Measurements from ENCODE around the gene FBXL7. TPM values are rescaled to one million over a fixed set of nuclear protein-coding genes. Genes with fewer than 3 reads are reported as not detected.

The FBXL7 gene
- total and polyA plus RNA-seq, 4 donors = 1.9 to 15.5 (median 6.6) TPM

DNA sequence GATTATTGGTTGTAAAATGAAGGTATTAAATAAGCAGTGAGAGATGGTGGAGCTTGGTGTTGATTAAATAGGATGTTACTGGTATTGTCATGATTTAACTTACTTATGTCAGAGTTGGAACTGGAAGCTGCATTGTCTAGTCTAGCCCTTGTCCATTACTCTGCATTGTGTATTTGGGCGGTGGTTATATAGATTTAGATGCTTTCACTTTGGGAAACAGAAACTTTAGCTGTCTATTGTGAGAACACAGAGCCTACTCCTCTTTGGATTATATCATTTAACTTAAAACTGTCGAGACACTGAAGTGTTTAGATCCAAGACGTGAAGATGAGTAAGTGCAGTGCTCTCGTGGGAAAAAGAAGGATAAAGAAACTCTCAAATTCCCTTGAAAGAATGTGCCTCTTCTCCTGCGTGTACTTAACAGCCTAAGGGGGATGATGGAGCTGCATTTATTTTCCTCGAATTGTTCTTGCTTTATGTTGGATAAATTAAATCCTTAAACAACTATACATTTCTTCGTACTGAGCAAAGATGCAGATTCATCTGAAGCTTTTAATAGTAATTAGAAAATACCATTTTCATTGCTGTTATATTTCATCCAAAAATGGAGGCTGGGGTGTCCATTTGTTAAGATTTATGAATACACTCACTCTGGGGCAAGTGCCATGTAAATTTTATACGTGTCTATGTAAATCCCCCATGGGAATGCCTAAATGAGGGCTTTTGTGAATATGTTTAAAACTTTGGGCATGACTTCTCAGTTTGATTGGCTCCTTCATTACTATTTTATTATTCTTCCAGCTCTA is 21.6 kb downstream of the FBXL7 start:
- TF ChIP-seq, protein P1, sequence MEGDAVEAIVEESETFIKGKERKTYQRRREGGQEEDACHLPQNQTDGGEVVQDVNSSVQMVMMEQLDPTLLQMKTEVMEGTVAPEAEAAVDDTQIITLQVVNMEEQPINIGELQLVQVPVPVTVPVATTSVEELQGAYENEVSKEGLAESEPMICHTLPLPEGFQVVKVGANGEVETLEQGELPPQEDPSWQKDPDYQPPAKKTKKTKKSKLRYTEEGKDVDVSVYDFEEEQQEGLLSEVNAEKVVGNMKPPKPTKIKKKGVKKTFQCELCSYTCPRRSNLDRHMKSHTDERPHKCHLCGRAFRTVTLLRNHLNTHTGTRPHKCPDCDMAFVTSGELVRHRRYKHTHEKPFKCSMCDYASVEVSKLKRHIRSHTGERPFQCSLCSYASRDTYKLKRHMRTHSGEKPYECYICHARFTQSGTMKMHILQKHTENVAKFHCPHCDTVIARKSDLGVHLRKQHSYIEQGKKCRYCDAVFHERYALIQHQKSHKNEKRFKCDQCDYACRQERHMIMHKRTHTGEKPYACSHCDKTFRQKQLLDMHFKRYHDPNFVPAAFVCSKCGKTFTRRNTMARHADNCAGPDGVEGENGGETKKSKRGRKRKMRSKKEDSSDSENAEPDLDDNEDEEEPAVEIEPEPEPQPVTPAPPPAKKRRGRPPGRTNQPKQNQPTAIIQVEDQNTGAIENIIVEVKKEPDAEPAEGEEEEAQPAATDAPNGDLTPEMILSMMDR (IDR thresholded peaks at IDR 0.05; ENCODE audit: control extremely low read depth, extremely low read depth) = no peak
- Histone ChIP-seq H3K9me3 (ENCODE audit: control insufficient read depth in 4 of 4, insufficient read depth in 3 of 4, low read length in 3 of 4) (no peaks in the 10 kb centered on the region), H3K9ac (ENCODE audit: insufficient read depth in 1 of 2, low read length in 2 of 2) (no peak overlapping the region), H3K4me3 (no peak overlapping the region), H3K27ac (ENCODE audit: low read depth in 1 of 2, low read length in 1 of 2) (no peak overlapping the region), H3K4me1 (ENCODE audit: control insufficient read depth in 5 of 5, insufficient read depth in 5 of 5, low read length in 5 of 5) (peaks cover 6 to 18% (median 13%) of the 10 kb centered on the region in 5 donors), H3K27me3 (ENCODE audit: control insufficient read depth in 3 of 3, insufficient read depth in 3 of 3, low read length in 2 of 3) (no peaks in the 10 kb centered on the region), H3K36me3 (ENCODE audit: control insufficient read depth in 4 of 4, insufficient read depth in 4 of 4, low read length in 4 of 4) (no peaks in the 10 kb centered on the region)
- DNase-seq = no peak
- no peak for ATAC-seq (ENCODE audit: insufficient read depth, low FRiP score)
- WGBS, 2 donors = 59 to 71% methylated on average over 8 of the region's 8 CpGs

DNA sequence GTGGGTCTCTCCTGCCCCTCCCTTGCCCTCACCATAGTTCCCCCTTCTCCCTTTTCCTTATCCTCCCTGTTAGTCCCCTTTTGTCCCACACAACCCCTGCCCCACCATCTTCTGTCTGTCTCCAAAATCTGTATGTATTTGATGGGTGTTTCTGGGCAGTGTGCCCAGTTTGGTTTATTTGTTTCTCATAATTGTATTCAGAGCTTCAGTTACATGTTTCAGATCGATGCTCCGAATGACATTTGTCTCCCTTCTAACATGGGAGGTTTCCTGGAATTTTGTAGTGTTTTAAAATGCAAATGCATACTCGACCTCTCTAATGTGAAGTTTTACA is 22.2 kb downstream of the FBXL7 start:
- Histone ChIP-seq H3K27ac (ENCODE audit: low read depth in 1 of 2, low read length in 1 of 2) (no peak overlapping the region), H3K4me3 (no peak overlapping the region), H3K36me3 (ENCODE audit: control insufficient read depth in 4 of 4, insufficient read depth in 4 of 4, low read length in 4 of 4) (peaks cover 0 to 2% (median 0%) of the 10 kb centered on the region in 4 donors), H3K27me3 (ENCODE audit: control insufficient read depth in 3 of 3, insufficient read depth in 3 of 3, low read length in 2 of 3) (no peaks in the 10 kb centered on the region), H3K4me1 (ENCODE audit: control insufficient read depth in 5 of 5, insufficient read depth in 5 of 5, low read length in 5 of 5) (peaks cover 6 to 18% (median 13%) of the 10 kb centered on the region in 5 donors), H3K9me3 (ENCODE audit: control insufficient read depth in 4 of 4, insufficient read depth in 3 of 4, low read length in 3 of 4) (no peaks in the 10 kb centered on the region), H3K9ac (ENCODE audit: insufficient read depth in 1 of 2, low read length in 2 of 2) (peak overlapping the region in 1 of 2 donors; percentile 6)
- peak in 1 of 3 donors; percentile 58 for DNase-seq
- 50 to 54% methylated on average over 3 of the region's 3 CpGs for WGBS, 2 donors
- no peak for ATAC-seq (ENCODE audit: insufficient read depth, low FRiP score)
- TF ChIP-seq, protein P1 (IDR thresholded peaks at IDR 0.05; ENCODE audit: control extremely low read depth, extremely low read depth) = no peak

DNA sequence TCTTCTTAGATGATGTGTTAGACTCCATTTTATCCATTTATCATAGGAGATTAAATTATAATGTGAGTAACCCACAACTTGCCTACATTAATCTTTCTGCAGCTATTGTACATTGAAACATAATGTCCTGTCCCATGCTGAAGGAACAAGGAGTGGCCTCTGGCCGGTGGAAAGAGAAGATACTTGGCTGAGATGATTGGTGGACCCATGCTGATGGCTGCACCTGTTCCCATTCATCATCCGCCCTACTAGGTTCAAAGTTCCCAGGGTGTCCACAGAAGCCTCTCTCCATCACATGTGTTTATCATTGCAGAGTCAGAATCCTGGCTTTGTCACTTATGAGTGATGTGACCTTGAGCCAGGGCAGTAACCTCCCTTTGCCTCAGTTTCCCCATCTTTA is 24.7 kb downstream of the FBXL7 start:
- no peaks in the 10 kb centered on the region for H3K9me3 ChIP-seq (ENCODE audit: control insufficient read depth in 4 of 4, insufficient read depth in 3 of 4, low read length in 3 of 4)
- peaks cover 0 to 2% (median 0%) of the 10 kb centered on the region in 4 donors for H3K36me3 ChIP-seq (ENCODE audit: control insufficient read depth in 4 of 4, insufficient read depth in 4 of 4, low read length in 4 of 4)
- H3K4me1 ChIP-seq (ENCODE audit: control insufficient read depth in 5 of 5, insufficient read depth in 5 of 5, low read length in 5 of 5) = peaks cover 6 to 18% (median 13%) of the 10 kb centered on the region in 5 donors
- 83 to 90% methylated on average over 2 of the region's 2 CpGs for WGBS, 2 donors
- H3K9ac ChIP-seq (ENCODE audit: insufficient read depth in 1 of 2, low read length in 2 of 2) = no peak overlapping the region
- no peak overlapping the region for H3K4me3 ChIP-seq
- H3K27me3 ChIP-seq (ENCODE audit: control insufficient read depth in 3 of 3, insufficient read depth in 3 of 3, low read length in 2 of 3) = no peaks in the 10 kb centered on the region
- DNase-seq (no peak), ATAC-seq (ENCODE audit: insufficient read depth, low FRiP score) (no peak)
- TF ChIP-seq, protein P1 (IDR thresholded peaks at IDR 0.05; ENCODE audit: control extremely low read depth, extremely low read depth) = no peak
- no peak overlapping the region for H3K27ac ChIP-seq (ENCODE audit: low read depth in 1 of 2, low read length in 1 of 2)
